ENCODE measurements around the gene TREML1.

GRCh38 chr6:41120058-41120457 lies 34.1 kb downstream of the TREML1 start:
- TF ChIP-seq POLR2AphosphoS5 (IDR thresholded peaks at IDR 0.05; ENCODE audit: low read depth, low read length): no peak
- TF ChIP-seq REST (IDR thresholded peaks at IDR 0.05; ENCODE audit: low read depth, low read length): no peak
- TF ChIP-seq SMC3 (IDR thresholded peaks at IDR 0.05; ENCODE audit: low read depth, low read length): no peak
